ENCODE results near the gene TRIM43.
"Not testable (repeated sequence)": the region's sequence is repeated elsewhere in the genome, so short reads cannot be mapped to it uniquely, and the experiment has no call there.

Gene TRIM43

DNA sequence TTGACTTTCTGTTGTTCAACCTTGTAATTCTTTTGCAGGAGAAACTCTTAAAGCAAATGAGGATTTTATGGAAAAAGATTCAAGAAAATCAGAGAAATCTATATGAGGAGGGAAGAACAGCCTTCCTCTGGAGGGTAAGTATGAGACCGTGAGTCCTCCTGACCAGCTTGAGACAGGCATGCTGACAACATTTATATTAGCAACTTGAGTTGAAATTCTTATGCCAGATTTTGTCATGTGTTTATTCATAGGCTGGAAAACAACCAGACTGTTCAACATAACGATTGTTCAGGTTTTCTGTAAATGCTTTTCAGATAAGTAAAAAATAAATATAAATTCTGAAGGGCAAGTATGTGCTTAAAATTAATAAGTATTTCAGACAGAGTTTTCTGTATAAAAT, 3.2 kb downstream of the TRIM43 start:
- H3K27me3 ChIP-seq (ENCODE audit: insufficient read depth, low read length); H3K4me3 ChIP-seq (ENCODE audit: low read length); H3K36me3 ChIP-seq (ENCODE audit: insufficient read depth, low read length); H3K4me1 ChIP-seq (ENCODE audit: insufficient read depth, low read length); H3K9me3 ChIP-seq (ENCODE audit: insufficient read depth, low read depth, low read length); H3K27ac ChIP-seq (ENCODE audit: low read depth, low read length); H3K9ac ChIP-seq (ENCODE audit: low read depth, low read length): not testable (repeated sequence)
- 89% methylated on average over 1 of the region's 2 CpGs for WGBS

DNA sequence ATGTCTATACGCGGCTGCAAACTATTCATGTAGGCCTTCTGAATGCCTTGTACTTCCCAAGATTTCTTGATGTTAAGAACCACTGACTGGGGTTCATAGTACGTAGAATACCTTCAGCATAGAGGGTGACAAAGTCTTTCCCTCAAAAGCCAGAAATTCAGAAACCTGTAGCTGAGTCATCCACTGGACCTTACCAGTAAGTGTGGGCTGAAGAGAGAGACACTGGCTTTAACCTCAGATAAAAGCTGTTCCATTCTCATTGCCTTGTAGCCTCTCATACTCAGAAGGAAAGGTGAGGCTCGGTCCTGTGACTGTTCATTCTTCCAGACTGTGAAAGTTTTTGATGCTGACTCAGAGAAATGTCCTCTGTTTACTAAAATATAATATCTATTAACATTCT, 9.5 kb downstream of the TRIM43 start:
- H3K4me1 ChIP-seq (ENCODE audit: insufficient read depth, low read length); H3K4me3 ChIP-seq (ENCODE audit: low read length); H3K9me3 ChIP-seq (ENCODE audit: insufficient read depth, low read depth, low read length); H3K36me3 ChIP-seq (ENCODE audit: insufficient read depth, low read length); H3K27ac ChIP-seq (ENCODE audit: low read depth, low read length); H3K27me3 ChIP-seq (ENCODE audit: insufficient read depth, low read length); H3K9ac ChIP-seq (ENCODE audit: low read depth, low read length): not testable (repeated sequence)
- no CpG with 5 or more reads among the region's 4 CpGs for WGBS

DNA sequence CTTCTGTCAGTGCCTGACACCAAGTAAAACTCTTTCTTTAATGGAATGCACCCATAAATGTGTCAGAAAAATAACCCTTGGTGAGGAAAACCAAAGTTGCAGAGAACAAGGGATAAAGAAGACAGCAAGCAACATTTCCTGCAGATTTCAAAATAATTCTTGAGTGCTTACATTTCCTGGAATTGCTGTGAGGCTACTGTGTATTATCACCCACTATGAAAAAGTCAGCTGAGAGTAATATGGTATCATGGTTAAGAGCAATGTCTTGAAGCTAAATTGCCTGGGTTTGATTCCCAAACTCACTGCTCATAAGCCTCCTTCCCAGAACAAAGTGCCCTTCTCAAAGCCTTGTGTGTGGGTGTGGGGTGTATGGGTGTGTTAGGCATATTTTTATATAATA, 10.3 kb downstream of the TRIM43 start:
- H3K36me3 ChIP-seq (ENCODE audit: insufficient read depth, low read length); H3K9ac ChIP-seq (ENCODE audit: low read depth, low read length); H3K4me3 ChIP-seq (ENCODE audit: low read length); H3K4me1 ChIP-seq (ENCODE audit: insufficient read depth, low read length); H3K9me3 ChIP-seq (ENCODE audit: insufficient read depth, low read depth, low read length); H3K27ac ChIP-seq (ENCODE audit: low read depth, low read length); H3K27me3 ChIP-seq (ENCODE audit: insufficient read depth, low read length): not testable (repeated sequence)

DNA sequence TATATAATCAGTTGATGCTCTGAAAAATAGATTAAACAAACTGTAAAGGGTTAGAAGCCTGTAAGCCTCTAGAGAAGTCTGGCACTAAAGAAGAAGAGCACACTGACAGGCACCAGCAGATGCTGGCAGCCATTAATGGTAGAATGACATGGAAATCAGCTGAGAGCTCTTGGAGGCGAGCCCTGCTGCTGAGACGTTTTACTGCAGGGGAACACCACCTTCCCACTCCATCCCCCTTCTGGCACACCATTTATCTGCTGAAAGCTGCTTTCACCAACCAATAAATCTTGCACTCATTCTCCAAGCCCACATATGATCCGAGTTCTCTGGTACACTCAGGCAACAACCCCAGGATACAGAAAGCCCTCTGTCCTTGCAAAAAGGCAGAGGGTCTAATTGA, 16.6 kb downstream of the TRIM43 start:
- not testable (repeated sequence) for H3K36me3 ChIP-seq (ENCODE audit: insufficient read depth, low read length); H3K9me3 ChIP-seq (ENCODE audit: insufficient read depth, low read depth, low read length); H3K27ac ChIP-seq (ENCODE audit: low read depth, low read length); H3K4me3 ChIP-seq (ENCODE audit: low read length); H3K27me3 ChIP-seq (ENCODE audit: insufficient read depth, low read length); H3K9ac ChIP-seq (ENCODE audit: low read depth, low read length); H3K4me1 ChIP-seq (ENCODE audit: insufficient read depth, low read length)
- no CpG with 5 or more reads among the region's 3 CpGs for WGBS

DNA sequence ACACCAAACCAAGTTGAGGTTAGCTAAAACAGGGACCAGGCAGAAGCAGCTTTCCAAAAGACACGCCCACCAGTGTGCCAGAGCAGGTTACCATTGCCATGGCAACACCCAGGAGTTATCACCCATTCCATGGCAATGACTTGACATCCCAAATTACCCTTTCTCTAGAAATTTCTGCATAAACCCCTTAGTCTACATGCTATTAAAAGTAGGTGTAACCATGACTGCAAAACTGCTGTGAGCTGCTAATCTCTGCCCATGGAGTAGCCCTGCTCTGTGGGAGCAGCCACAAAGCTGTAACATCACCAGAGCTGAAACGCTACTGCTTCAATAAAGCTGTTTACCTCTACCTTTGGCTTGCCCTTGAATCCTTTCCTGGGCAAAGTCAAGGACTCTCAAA, 18.0 kb downstream of the TRIM43 start:
- H3K27me3 ChIP-seq (ENCODE audit: insufficient read depth, low read length); H3K9me3 ChIP-seq (ENCODE audit: insufficient read depth, low read depth, low read length); H3K27ac ChIP-seq (ENCODE audit: low read depth, low read length); H3K4me3 ChIP-seq (ENCODE audit: low read length); H3K36me3 ChIP-seq (ENCODE audit: insufficient read depth, low read length); H3K4me1 ChIP-seq (ENCODE audit: insufficient read depth, low read length); H3K9ac ChIP-seq (ENCODE audit: low read depth, low read length): not testable (repeated sequence)
- no CpG with 5 or more reads among the region's 2 CpGs for WGBS

DNA sequence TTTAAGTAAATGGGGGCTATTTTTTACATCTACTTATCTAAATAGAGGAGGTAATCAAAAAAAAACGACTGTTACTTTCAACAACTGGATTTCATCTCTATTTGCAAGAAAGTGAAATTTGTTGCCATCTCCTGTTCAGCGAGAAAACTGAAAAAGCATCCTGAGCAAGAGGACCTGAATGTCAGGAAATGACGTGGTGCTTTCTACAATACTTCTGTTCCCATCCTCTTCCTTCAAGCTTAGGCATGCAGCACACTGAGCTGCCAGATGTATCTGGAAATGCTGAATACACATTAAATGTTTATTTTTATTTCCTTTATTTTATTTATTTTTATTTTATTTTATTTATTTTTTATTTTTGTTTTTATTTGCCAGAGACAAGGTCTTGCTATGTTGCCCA, 21.2 kb downstream of the TRIM43 start:
- not testable (repeated sequence) for H3K27ac ChIP-seq (ENCODE audit: low read depth, low read length); H3K27me3 ChIP-seq (ENCODE audit: insufficient read depth, low read length); H3K9ac ChIP-seq (ENCODE audit: low read depth, low read length); H3K4me3 ChIP-seq (ENCODE audit: low read length); H3K9me3 ChIP-seq (ENCODE audit: insufficient read depth, low read depth, low read length); H3K36me3 ChIP-seq (ENCODE audit: insufficient read depth, low read length); H3K4me1 ChIP-seq (ENCODE audit: insufficient read depth, low read length)
- WGBS = no CpG with 5 or more reads among the region's 3 CpGs

DNA sequence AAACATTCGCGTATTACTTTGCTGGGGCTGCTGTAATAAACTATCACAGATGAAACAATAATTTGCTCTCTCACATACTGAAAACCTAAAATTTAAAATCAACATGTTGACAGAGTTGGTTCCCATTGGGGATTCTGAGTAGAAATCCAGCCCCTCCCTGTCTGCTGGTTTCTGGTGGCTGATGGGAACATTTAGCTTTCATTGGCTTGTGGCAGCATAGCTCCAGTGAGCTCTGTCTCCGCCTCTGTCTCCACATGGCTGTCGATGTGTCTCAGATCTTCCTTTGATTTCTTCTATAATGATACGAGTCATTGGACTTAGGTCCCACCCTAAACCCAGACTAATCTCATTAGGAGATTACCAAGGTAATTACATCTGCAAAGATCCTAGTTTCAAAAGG, 30.9 kb downstream of the TRIM43 start:
- not testable (repeated sequence) for H3K4me3 ChIP-seq (ENCODE audit: low read length); H3K27ac ChIP-seq (ENCODE audit: low read depth, low read length); H3K27me3 ChIP-seq (ENCODE audit: insufficient read depth, low read length); H3K9ac ChIP-seq (ENCODE audit: low read depth, low read length); H3K9me3 ChIP-seq (ENCODE audit: insufficient read depth, low read depth, low read length); H3K36me3 ChIP-seq (ENCODE audit: insufficient read depth, low read length); H3K4me1 ChIP-seq (ENCODE audit: insufficient read depth, low read length)
- no CpG with 5 or more reads among the region's 5 CpGs for WGBS

DNA sequence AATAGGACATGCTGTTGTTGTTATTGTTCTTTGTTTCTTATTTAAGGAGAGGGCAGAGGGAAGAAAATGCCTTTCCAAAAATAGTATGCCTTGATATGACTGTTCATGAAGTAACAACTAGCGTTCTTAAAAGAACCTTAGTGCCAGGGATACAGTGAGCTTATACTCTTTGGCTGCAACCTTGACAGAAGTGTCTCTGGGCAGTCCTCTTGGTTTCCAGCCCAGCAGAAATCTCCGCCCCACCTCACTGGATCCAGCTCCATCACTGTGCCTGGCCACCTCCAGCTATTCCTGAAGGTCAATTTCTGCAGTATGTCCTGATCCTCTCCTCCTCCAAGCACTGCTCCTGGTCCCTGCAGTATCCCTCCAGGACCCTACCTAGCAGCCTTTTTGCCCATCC, 39.2 kb downstream of the TRIM43 start:
- WGBS = no CpG with 5 or more reads among the region's 2 CpGs
- not testable (repeated sequence) for H3K27me3 ChIP-seq (ENCODE audit: insufficient read depth, low read length); H3K36me3 ChIP-seq (ENCODE audit: insufficient read depth, low read length)

DNA sequence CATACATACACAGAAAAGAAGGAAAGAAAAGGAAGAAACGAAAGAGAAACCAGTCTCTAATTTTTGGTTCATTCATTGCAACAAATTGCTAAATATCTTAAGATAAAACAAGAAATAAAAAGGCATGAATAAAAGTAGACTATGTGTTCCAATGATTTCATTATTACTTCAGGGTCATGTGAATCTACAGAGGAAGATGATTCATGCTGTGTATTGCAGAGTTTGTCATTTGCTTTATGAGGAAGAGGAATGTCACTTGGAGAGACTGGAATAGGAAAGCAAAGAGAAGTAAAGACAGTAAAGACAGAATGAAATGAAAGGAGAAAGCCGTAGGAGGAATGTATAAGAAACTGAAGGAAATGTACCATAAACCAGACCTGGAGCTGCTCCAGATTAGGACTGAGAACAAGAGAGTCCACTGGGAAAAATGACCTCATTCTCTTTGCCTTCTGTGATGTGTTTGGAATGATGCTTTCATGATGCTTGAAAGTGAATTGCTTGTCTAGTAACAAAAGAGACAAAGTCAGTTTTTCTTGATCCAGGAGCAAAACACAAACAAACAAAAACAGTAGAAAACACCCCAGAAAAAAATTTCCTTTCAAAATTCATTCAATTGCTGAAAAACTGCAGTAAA, 41.9 kb downstream of the TRIM43 start:
- H3K9me3 ChIP-seq (ENCODE audit: insufficient read depth, low read depth, low read length); H3K4me3 ChIP-seq (ENCODE audit: low read length); H3K36me3 ChIP-seq (ENCODE audit: insufficient read depth, low read length); H3K27ac ChIP-seq (ENCODE audit: low read depth, low read length); H3K9ac ChIP-seq (ENCODE audit: low read depth, low read length); H3K27me3 ChIP-seq (ENCODE audit: insufficient read depth, low read length); H3K4me1 ChIP-seq (ENCODE audit: insufficient read depth, low read length): not testable (repeated sequence)
- no CpG with 5 or more reads among the region's 2 CpGs for WGBS

More for the DNA sequence above, 39.2 kb downstream of the TRIM43 start:
- not testable (repeated sequence) for H3K27ac ChIP-seq (ENCODE audit: low read depth, low read length); H3K4me3 ChIP-seq (ENCODE audit: low read length); H3K9ac ChIP-seq (ENCODE audit: low read depth, low read length); H3K9me3 ChIP-seq (ENCODE audit: insufficient read depth, low read depth, low read length); H3K4me1 ChIP-seq (ENCODE audit: insufficient read depth, low read length)

DNA sequence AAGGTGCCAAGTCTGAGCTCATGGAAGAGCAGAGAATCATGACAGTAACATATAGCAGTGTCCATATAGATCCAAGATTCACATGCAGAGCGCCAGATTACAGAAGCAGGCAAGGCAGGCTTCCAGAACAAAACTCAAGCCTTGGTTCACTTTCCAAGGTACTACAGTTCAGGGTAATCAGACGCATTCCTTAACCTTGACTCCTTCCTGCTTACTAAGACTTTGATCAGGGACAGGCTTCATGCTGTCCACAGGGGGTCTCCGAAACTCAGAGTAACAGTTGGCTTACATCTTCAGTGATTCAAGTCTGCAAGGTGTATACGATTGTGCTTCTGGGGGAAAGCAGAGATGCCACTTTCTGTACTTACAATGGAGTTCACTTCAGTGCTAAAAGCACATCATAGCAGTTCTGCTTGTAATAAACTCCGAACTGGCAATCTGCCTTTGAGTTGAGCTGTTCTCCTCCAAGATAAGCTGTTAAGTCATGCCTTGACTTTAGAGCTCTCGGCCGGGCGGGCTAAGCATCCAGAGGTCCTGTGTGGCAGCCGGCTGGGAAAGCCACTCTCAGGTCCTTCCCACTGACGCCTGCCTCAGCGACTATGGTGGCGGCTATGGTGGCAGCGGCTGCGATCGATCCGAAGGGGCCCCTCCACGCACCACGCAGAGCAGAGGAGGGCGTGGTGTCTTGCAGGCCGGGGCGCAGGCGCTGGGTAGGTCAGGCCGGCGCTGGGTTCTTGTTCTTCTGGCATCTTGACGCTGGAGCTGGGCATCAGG, 48.9 kb downstream of the TRIM43 start:
- H3K4me3 ChIP-seq (ENCODE audit: low read length); H3K4me1 ChIP-seq (ENCODE audit: insufficient read depth, low read length); H3K9me3 ChIP-seq (ENCODE audit: insufficient read depth, low read depth, low read length); H3K27me3 ChIP-seq (ENCODE audit: insufficient read depth, low read length); H3K9ac ChIP-seq (ENCODE audit: low read depth, low read length); H3K27ac ChIP-seq (ENCODE audit: low read depth, low read length); H3K36me3 ChIP-seq (ENCODE audit: insufficient read depth, low read length): not testable (repeated sequence)
- WGBS = 93% methylated on average over 2 of the region's 25 CpGs

DNA sequence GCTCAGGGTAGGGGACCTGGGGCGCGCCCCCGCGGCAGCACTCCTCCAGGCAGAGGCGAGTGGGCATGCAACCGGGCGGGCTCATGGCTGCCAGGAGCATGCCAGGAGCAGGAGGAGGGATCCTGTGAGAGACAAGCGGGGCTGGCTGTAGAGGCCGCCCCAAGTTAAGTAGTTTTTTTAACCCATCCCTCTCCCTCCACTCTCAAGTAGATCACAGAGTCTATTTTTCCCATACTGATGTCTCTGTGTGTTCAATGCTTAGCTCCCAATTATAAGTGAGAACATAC, 49.4 kb downstream of the TRIM43 start:
- not testable (repeated sequence) for H3K4me1 ChIP-seq (ENCODE audit: insufficient read depth, low read length); H3K27ac ChIP-seq (ENCODE audit: low read depth, low read length); H3K9me3 ChIP-seq (ENCODE audit: insufficient read depth, low read depth, low read length); H3K9ac ChIP-seq (ENCODE audit: low read depth, low read length); H3K4me3 ChIP-seq (ENCODE audit: low read length); H3K36me3 ChIP-seq (ENCODE audit: insufficient read depth, low read length); H3K27me3 ChIP-seq (ENCODE audit: insufficient read depth, low read length)
- WGBS = no CpG with 5 or more reads among the region's 9 CpGs

DNA sequence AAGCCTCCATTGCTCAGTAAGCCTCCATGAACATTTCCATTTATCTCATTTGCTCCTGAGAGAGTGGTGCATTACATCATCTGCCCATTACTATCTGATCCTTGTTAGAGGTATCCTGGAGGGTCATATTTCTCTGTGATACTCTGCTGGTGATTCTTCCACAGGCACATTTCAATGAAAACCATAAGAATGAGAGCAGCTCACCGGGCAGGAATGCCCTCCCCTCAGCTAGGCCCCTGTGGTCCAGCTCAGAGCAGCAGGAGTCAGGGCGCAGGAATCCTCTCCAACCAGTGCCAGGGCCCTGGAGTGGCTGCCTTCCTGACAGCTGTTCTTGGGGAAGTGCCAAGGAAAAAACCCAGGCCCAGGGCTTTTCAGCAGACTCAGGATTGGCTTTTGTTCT, 50.0 kb downstream of the TRIM43 start:
- not testable (repeated sequence) for H3K9me3 ChIP-seq (ENCODE audit: insufficient read depth, low read depth, low read length); H3K27me3 ChIP-seq (ENCODE audit: insufficient read depth, low read length); H3K4me1 ChIP-seq (ENCODE audit: insufficient read depth, low read length); H3K4me3 ChIP-seq (ENCODE audit: low read length); H3K9ac ChIP-seq (ENCODE audit: low read depth, low read length); H3K27ac ChIP-seq (ENCODE audit: low read depth, low read length); H3K36me3 ChIP-seq (ENCODE audit: insufficient read depth, low read length)
- no CpG with 5 or more reads among the region's 2 CpGs for WGBS

Measured in HUES64 (cell line).